Erythroblast (primary cell): Measurements from ENCODE around the gene SBNO2.

Experiments used
- DNase-seq, 2 experiments: peaks; one replicate each; lab custom pipeline; 2025; lab: John Stamatoyannopoulos, UW
- GATA1 ChIP-seq: IDR thresholded peaks from 2 replicates; pipeline ENCODE4 v1.6.1; 2011; ENCODE audit warnings: low read depth, mild to moderate bottlenecking, control low read depth, low read length, moderate library complexity
- POLR2A ChIP-seq: IDR thresholded peaks from 2 replicates; pipeline ENCODE4 v1.6.1; 2011; ENCODE audit warnings: mild to moderate bottlenecking, low read length

SBNO2 gene

GRCh38 chr19:1169921-1170885, 3.9 kb downstream of the SBNO2 start:
- TF ChIP-seq GATA1: no peak
- no peak for TF ChIP-seq POLR2A
- no peak for DNase-seq

DNA sequence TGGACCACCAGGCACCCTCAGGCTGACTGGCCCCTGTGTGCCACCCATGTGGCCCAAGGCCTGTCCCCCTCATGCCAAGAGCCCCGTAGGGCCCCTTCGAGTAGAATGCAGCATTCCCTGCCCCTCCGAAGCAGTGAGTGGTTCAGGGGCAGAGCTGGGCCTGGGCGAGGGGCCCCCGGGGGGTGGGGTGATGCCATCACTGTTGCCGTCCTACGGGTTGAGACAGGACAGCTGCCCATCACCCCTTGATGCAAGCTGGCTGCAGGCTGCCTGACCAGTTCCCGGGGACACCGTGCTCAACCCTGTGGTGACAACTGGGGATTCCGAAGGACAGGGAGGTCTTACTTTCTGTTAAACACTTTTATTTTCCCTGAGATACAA, 4.7 kb downstream of the SBNO2 start:
- TF ChIP-seq POLR2A: no peak
- TF ChIP-seq GATA1: no peak
- no peak for DNase-seq

DNA sequence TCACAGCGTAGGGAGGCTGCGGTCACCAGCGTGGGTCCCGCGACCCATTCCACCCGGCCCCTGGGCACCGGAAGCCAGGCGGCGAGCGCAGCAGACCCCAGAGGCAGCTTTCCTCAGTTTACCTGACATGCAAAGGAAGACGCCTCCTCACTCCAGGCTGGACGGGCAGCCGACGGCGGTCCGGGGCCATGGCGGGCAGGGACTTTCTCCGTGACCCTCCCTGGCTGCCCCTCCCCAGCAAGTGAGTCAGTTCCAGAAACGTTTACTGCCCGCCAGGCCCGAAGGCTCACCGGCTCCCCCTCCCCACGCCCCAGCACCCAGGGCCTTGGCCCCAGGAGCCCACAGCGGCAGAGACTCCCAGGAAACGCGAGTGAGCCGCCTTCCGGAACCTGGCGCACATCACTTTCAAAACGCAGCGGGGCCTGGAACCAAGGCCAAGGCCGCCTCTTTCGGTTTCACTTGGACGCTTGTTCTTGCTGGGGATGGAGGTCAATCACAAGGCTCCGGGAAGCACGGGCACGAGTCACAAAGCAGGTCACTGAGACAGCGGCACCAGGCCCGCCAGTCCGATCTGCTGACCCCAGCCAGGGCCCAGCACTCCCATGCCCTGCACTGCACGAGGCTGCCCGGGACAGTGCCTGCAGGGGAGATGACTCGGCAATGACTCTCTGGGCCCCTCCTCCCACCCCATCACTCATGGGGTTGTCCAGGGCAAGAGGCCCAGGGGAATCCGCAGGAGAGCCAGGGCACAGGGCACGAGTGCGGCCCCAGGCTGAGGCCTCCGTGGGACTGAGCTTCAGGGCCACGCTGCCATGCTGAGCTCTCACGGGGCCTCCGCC, 5.3 kb downstream of the SBNO2 start:
- peak in 1 of 2 experiments; percentile 41 for DNase-seq
- no peak for TF ChIP-seq GATA1
- TF ChIP-seq POLR2A: no peak

GRCh38 chr19:1167687-1168571, 6.1 kb downstream of the SBNO2 start:
- DNase-seq: no peak
- TF ChIP-seq GATA1: no peak
- TF ChIP-seq POLR2A: no peak

- no peak for TF ChIP-seq POLR2A
- no peak for TF ChIP-seq GATA1
- no peak for DNase-seq
These were observed 7.0 kb downstream of the SBNO2 start for GRCh38 chr19:1166872-1167573.

GRCh38 chr19:1164684-1165531, 9.2 kb downstream of the SBNO2 start:
- TF ChIP-seq GATA1 (no peak), POLR2A (no peak)
- DNase-seq: no peak

- TF ChIP-seq GATA1 (no peak), POLR2A (no peak)
- DNase-seq: no peak
These were observed 10.0 kb downstream of the SBNO2 start for GRCh38 chr19:1163934-1164683.

- TF ChIP-seq GATA1 (no peak), POLR2A (no peak)
- no peak for DNase-seq
These were observed 10.7 kb downstream of the SBNO2 start for GRCh38 chr19:1163283-1163933.

- TF ChIP-seq GATA1 (no peak), POLR2A (no peak)
- no peak for DNase-seq
These were observed 11.4 kb downstream of the SBNO2 start for GRCh38 chr19:1162404-1163282.

DNA sequence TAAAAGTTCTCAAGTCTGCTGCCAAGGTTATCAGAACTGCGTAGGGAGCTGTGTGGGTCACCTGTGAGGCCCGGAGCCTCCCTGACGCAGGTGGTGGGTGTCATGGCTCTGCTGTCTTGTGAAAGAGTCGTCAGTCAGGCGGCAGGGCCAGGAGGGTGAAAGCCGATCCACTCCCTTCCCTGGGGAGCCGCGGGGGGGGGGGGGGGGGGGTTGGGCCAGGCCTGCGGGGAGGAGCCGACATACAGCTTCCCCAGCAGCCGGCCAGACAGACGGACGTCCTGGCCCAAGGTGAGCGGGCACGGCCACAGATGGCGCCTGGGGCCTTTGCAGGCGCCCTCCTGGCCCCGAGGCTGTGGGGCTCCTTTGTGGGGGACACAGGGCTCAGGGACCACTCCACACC, 12.4 kb downstream of the SBNO2 start:
- TF ChIP-seq POLR2A (no peak), GATA1 (no peak)
- DNase-seq: no peak
